Measurements from ENCODE around the gene VSTM2B.

DNA sequence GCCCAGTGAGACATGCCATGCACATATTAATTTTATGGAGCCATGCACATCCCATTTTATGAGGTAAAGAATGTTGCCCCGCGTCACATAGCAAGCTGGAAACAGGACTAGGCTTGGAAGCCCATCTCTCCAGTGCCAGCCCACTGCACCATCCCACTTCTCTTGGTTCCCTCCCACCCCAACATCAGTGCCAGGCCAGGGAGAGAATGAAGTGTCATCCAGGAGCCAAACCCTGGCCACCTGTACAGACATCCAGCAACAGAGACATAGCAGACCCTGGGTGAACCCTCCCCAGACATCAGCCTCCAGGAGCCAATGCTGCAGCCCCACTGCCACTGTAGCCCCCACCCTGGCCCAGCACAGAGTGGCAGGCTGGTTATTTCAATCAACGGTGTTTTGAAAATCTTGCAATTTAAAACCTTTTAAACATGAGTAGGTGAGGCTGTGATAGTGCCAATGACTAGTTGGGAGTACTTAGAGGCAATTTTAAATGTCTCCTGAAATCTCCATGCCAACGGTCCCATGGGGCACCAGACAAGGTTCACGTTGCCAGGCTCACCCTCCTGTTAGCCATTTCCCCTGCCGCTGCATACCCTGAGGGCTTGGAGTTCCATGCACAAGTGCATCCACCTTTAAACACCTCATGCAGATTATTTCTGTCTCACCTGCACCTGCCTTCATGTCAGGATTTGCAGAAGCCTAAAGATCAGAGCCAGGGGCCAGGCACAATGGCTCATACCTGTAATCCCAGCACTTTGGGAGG is 34.7 kb downstream of the VSTM2B start:
- TF ChIP-seq, protein P1, sequence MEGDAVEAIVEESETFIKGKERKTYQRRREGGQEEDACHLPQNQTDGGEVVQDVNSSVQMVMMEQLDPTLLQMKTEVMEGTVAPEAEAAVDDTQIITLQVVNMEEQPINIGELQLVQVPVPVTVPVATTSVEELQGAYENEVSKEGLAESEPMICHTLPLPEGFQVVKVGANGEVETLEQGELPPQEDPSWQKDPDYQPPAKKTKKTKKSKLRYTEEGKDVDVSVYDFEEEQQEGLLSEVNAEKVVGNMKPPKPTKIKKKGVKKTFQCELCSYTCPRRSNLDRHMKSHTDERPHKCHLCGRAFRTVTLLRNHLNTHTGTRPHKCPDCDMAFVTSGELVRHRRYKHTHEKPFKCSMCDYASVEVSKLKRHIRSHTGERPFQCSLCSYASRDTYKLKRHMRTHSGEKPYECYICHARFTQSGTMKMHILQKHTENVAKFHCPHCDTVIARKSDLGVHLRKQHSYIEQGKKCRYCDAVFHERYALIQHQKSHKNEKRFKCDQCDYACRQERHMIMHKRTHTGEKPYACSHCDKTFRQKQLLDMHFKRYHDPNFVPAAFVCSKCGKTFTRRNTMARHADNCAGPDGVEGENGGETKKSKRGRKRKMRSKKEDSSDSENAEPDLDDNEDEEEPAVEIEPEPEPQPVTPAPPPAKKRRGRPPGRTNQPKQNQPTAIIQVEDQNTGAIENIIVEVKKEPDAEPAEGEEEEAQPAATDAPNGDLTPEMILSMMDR (conservative IDR thresholded peaks at IDR 0.05) = no peak
- TF ChIP-seq EZH2 (IDR thresholded peaks at IDR 0.05; ENCODE audit: low read depth) = no peak
